ENCODE data around the gene OCRL.
"Not testable (repeated sequence)": the region's sequence is repeated elsewhere in the genome, so short reads cannot be mapped to it uniquely, and the experiment has no call there.

Gene OCRL

DNA sequence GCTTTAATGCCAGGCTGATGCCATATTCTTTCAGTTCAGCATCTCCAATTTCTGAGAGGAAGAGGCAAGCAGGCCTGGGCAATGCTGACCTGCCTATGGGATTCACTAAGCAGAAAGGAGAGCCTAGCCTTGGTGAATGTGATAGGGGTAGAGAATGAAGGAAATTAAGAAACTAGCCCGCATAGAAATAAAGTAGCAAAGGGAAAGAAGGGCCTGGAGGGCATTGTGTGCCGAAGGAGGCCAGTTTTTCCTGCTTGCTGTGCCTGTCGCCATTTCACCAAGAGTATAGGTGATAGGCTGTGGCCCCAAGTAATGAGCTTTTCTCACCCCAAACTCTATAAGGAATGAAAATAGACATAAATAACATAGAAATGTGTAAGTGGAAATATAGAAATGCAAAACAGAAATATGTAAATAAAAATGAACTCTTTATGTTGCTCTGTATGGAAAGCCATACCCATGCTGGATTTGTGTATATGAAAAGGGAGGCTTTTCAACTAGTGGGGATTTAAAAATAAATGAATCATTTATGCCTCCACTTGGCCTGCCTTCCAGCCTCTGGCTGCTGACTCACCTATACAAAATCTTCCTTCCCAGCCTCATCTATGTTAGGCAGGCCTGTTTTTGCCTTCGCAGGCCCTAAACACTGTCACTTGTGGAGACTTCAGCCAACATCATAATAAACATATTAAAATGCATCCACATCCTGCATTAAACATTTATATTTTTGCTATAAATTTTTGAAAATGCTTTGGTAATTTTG lies 5.1 kb upstream of the OCRL start:
- no peak for DNase-seq (ENCODE audit: low read depth in 4 of 4, low spot score in 1 of 4)

DNA sequence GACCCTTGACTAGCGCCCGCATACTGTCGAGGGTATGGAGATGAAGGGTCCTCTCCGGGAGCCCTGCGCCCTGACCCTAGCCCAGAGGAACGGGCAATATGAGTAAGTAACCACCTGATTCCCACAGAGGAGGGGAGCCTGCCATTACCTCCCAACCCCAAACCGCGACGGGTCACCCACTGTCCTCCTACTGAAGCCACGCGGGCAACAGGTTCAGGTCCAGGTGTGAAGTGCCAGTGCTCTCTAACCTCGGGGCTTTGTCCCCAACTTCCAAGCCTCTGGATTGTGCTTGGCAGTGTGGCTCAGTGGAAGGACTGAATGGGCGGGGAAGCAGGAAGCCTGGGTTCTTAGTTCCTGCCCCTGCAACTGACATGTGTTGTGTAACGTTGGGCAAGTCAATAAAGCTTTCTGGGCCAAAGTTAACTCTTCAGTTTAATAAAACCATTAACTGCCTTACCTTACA lies 694 bp downstream of the OCRL start:
- no peak for DNase-seq (ENCODE audit: low read depth in 4 of 4, low spot score in 1 of 4)

- no peak for DNase-seq (ENCODE audit: low read depth in 4 of 4, low spot score in 1 of 4)
Observed at GRCh38 chrX:129544780-129545179, 4.7 kb downstream of the OCRL start.

DNA sequence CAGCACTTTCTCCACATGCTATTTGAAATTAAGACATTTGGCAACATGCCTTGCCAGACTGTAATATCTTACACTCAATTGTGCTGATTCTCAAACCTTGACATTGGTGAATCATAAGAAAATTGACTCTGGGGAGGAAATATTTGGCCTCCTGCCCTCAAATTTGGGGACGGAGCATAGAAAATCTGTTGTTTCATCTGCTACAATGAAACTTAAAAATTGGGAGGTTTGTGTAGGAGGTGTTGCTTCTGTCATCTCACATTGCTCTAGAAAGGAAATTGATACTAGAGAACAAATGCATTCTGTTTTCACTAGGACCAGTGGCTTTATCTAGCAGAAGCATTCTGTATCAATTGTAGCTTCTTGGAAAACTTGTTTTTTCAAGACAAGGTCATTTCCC lies 5.3 kb downstream of the OCRL start:
- DNase-seq (ENCODE audit: low read depth in 4 of 4, low spot score in 1 of 4), result no peak

DNA sequence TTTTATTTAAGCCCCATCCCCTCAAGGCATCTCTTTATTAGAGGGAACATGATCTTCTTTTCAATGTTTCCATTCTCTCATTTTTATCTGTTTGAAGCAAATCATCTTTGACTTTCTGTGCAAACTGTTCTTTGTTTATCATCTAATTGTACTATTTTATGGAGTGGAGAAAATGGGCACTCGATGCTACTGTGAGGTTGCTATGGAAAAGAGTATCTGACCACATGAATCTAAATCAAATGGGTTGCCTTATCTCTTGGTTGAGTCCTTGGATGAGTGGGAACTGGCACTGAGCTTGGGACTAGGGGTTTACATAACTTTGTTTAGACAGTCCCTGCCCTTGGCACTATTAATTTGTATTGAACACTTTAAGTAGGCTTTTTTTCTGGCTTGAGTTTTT lies 9.1 kb downstream of the OCRL start:
- DNase-seq (ENCODE audit: low read depth in 4 of 4, low spot score in 1 of 4), result no peak

DNA sequence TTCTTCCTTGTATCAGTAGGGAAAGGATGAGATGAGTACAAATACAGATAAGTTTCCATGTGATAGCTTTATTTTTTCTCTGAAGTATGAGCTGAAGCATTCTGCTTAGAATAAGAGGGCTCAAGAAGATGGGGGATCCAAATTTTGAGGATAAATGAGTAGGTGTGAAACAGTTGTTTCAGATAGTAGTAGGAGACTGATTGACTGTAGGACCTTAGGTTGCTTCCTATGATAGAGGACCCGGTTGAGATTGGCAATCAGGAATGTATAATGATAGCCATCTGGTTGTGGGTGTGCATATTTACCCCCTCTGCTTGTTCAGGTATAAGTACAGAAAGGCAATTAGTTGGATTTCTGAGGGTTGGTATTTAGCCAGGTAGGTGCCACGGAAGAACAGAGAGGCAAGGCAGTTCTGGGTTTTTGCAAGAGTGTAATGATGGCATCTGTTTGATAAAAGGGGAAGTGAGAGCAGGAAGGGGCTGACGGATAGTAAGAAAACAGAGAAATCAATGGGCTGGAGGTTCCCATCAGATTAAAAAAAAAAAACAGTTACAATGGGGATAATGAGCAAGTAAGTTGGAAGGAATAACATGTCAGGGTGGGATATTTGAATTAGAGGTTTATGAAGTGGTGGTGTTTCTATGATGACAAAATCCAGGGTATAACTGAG lies 13.7 kb downstream of the OCRL start:
- no peak for DNase-seq (ENCODE audit: low read depth in 4 of 4, low spot score in 1 of 4)

DNA sequence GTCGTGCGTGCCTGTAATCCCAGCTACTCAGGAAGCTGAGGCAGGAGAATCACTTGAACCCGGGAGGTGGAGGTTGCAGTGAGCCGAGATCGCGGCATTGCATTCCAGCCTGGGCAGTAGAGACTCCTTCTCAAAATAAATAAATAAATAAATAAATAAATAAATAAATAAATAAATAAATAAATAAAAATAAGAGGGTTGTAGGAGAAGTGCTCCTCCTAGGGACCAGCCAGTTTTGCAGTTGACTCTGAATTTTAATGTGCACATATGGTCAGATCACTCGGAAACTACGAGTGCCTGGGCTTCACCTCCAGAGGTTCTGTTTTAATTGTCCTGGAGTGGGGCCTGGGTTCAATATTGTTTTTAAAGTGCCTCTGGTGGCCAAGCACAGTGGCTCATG lies 14.8 kb downstream of the OCRL start:
- not testable (repeated sequence) for DNase-seq (ENCODE audit: low read depth in 4 of 4, low spot score in 1 of 4)

DNA sequence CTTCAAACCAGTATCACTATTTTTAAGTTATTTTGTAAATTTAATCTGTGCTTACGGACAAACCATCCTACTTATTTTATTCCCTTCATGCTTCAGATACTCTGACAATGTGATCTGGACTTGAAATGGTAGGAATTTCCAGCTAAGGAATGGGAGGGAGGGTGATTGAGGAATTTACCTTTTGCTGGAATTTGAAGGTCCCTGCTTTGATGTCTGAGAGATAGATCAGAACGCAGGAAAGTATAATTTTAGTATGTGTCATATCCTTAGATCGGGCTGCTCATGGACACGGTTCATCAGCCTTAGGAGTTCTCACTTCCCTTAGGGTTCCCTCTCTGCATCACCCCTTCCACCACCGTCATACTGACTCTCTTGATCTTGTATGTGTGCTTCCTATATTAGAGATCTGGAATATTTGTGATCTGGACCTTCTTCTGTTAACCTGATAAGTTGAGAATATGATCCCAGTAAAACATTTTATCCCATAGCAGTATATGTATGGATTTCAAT lies 16.8 kb downstream of the OCRL start:
- no peak for DNase-seq (ENCODE audit: low read depth in 4 of 4, low spot score in 1 of 4)

DNA sequence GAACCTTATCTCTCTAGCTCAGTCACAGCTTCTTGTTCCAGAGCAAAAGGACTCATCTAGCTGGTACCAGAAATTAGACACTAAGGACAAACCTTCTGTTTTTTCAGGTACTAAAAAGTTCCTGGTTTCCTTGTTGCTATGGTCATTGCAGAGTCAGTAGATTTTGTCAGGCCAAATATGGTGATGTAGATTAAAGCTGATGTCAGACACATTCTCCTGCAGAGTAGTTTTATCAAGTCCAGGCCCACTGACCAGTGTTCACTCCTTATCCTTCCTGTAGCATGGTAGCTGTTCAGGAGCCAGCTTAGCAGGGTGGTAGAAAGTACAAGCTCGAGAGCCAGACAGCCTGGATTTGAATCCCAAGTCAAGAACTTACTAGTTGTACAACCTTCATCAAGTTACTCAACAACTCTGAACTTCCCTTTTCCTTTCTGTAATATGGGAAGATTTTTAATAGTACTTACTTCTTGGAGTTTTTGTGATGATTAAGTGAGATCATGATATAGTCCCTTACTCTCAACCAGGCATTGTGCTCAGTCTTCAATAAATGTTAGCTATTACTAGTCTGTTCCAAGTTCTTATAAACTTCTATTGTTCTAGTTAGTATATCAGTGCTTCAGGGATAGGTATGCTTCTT lies 17.9 kb downstream of the OCRL start:
- DNase-seq (ENCODE audit: low read depth in 4 of 4, low spot score in 1 of 4), result no peak

DNA sequence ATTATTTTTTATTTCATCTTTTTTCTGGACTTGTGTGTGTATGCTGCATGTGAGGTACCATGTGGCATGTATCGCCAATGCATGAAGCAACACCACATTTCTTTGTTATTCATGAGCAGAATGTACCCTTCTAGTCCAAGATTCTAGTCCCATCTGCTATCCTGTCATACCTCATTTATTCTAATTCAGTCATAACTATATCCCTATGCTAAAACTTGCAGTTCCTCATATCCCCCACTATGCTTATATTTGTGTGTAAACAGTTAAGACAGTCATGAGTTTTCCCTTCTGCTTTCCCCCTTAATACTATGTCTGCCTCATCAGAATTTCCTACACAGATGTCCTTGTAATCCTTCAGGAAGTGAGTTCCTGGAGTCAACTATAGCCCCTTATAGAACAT lies 19.7 kb downstream of the OCRL start:
- no peak for DNase-seq (ENCODE audit: low read depth in 4 of 4, low spot score in 1 of 4)

- DNase-seq (ENCODE audit: low read depth in 4 of 4, low spot score in 1 of 4), result no peak
Observed at GRCh38 chrX:129561453-129561852, 21.4 kb downstream of the OCRL start.

DNA sequence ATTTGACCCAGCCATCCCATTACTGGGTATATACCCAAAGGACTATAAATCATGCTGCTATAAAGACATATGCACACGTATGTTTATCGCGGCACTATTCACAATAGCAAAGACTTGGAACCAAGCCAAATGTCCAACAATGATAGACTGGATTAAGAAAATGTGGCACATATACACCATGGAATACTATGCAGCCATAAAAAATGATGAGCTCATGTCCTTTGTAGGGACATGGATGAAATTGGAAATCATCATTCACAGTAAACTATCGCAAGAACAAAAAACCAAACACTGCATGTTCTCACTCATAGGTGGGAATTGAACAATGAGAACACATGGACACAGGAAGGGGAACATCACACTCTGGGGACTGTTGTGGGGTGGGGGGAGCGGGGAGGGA lies 24.3 kb downstream of the OCRL start:
- not testable (repeated sequence) for DNase-seq (ENCODE audit: low read depth in 4 of 4, low spot score in 1 of 4)

DNA sequence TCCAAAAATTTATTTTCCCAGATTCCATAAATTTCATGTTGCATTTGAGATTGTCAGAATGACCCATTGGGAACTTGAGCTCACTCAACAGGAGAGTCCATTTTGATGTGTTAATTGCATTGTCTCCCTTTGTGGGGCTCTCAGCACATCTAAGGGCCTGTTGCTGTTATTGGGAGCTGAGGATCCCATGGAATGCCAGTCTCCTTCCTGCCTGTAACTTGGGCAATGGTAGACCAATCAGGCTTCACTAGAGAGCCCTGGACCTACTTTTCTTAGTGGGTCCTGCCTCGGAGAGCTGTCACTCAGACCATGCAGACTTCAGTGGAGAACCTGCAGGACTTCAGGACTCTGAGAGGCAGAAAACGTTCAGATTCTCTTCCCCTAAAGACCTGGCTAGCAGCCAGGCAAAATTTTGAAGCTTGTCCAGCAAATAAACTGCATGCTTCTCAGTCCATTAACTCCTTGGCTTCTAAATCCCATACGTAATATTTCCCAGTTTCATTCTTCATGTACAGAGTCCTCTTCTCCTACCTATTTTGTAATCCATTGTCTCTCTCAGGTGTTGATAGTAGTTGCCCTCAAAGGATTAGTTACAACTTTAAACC lies 25.1 kb downstream of the OCRL start:
- DNase-seq (ENCODE audit: low read depth in 4 of 4, low spot score in 1 of 4), result no peak

DNA sequence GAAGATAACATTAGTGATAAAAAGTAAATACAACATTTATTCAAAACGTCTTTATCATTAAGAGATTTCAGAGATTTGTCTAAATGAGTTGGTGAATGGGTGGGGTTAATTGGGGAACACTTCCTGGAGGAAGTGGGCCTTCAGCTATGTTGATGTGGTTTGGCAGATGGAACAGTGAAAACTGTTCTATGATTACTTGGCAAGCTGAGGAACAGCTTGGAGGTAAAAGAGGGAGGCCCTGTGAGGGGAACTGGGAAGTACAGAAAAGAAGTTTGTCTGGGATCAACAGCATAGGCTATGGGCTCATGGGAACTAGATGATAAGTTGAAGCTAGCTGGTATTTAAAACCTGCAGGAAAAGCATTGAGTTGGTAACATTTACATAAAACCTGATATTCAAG lies 26.0 kb downstream of the OCRL start:
- no peak for DNase-seq (ENCODE audit: low read depth in 4 of 4, low spot score in 1 of 4)

DNA sequence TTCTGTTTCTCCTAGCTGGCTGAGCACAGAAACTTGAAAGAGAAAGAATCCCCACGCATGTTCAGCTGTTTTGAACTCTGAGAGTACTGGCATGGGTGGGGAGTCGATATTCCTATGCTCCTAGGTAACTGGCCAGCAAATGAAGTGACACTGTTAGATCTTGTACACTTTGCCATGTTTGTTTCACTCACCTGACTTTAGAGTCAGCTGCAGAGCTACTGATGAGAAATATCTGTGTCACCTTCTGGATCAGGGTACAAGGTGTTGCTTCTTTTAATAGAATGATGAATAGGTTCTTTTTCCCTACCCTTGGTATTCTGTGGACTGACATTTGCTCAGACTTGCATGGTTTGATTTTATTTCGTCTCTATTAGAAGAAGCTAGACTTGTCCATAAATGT lies 28.3 kb downstream of the OCRL start:
- DNase-seq (ENCODE audit: low read depth in 4 of 4, low spot score in 1 of 4), result no peak

GRCh38 chrX:129572422-129572821 lies 32.4 kb downstream of the OCRL start:
- no peak for DNase-seq (ENCODE audit: low read depth in 4 of 4, low spot score in 1 of 4)

DNA sequence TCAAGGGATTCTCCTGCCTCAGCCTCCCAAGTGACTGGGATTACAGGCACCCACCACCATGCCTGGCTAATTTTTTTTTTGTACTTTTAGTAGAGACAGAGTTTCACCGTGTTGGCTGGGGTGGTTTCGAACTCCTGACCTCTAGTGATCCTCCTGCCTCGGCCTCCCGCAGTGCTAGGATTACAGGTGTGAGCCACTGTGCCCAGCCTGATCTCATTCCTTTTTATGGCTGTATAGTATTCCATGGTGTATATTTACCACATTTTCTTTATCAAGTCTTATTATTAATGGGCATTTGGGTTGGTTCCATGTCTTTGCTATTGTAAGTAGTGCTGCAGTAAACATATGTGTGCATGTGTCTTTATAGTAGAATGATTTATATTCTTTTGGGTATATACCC lies 33.6 kb downstream of the OCRL start:
- not testable (repeated sequence) for DNase-seq (ENCODE audit: low read depth in 4 of 4, low spot score in 1 of 4)

DNA sequence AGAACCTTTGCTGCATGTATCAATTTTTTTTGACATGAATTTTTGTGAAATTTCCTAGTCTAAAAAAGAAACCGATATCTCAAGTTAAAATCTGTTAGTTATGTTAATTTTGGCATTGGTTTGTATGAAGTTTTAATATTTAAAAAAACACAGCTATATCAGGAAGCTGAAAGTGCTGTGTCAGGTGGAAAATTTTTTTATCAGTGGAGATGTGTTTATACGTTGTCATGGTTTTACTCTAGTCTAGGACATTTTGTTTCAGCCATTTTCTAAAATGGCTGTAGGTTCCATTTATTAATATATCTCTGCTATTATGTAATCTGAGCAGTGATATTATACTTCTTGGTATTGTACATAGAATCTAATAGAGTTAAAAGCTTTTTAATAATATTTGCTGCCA lies 34.2 kb downstream of the OCRL start:
- no peak for DNase-seq (ENCODE audit: low read depth in 4 of 4, low spot score in 1 of 4)

- DNase-seq (ENCODE audit: low read depth in 4 of 4, low spot score in 1 of 4), result no peak
Observed at GRCh38 chrX:129576539-129576938, 36.5 kb downstream of the OCRL start.

DNA sequence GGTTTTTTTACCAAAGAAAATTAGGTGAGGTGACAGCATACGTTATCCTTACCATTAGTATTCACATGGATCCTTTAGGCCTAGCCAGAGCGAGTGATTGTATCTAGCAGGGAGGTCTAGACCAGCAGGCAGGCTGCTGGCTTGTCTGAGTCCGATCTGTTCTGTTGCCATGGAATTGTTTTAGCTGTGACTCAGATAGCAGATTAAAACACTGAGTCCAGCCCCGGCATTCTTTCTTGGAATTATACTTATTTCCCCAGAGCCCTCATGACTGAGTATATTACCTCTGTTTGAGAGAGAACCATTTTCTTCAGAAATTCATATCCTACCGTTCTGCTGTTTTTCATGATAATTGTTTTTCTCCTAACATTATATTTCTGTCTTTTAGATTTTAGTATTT lies 37.4 kb downstream of the OCRL start:
- DNase-seq (ENCODE audit: low read depth in 4 of 4, low spot score in 1 of 4), result no peak

- no peak for DNase-seq (ENCODE audit: low read depth in 4 of 4, low spot score in 1 of 4)
Observed at GRCh38 chrX:129577877-129578276, 37.8 kb downstream of the OCRL start.

DNA sequence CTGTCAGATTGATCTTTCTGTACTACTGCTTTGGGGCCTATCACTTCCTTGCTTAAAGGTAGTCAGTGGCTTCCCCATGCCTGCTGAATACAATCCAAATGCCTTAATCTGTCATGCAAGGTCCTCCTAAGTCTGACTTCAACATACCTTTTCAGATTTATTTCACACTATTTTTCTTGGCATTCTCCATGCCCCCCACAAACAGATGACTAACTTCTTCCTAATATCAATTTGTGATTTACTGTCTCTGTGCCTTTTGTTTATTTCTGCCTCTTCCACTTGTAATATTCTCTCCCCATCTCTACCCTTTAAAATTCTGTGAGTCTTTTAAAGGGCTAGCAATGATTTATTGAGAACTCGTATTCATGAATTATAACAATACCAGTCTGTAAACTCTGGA lies 41.8 kb downstream of the OCRL start:
- DNase-seq (ENCODE audit: low read depth in 4 of 4, low spot score in 1 of 4), result no peak
